Ishikawa (cell line): ENCODE data around the gene PRR12.

Experiments
- CEBPB ChIP-seq: IDR thresholded peaks from 2 replicates; pipeline ENCODE4 v1.6.1; 2012
- CREB1 ChIP-seq: IDR thresholded peaks from 2 replicates; pipeline ENCODE4 v1.6.1; 2012; ENCODE audit warnings: low read depth
- EGR1 ChIP-seq: IDR thresholded peaks from 2 replicates; pipeline ENCODE4 v1.6.1; 2012
- EP300 ChIP-seq: IDR thresholded peaks from 2 replicates; pipeline ENCODE4 v1.6.1; 2012; ENCODE audit warnings: borderline replicate concordance
- FOXM1 ChIP-seq: IDR thresholded peaks from 2 replicates; pipeline ENCODE4 v1.6.1; 2012; ENCODE audit warnings: low read depth, borderline replicate concordance
- MAX ChIP-seq: IDR thresholded peaks from 2 replicates; pipeline ENCODE4 v1.6.1; 2012
- NFIC ChIP-seq: IDR thresholded peaks from 2 replicates; pipeline ENCODE4 v1.6.1; 2012
- RAD21 ChIP-seq: IDR thresholded peaks from 2 replicates; pipeline ENCODE4 v1.6.1; 2012; ENCODE audit warnings: low read depth
- TAF1 ChIP-seq: IDR thresholded peaks from 2 replicates; pipeline ENCODE4 v1.6.1; 2012; ENCODE audit warnings: low read depth, mild to moderate bottlenecking
- TCF12 ChIP-seq: IDR thresholded peaks from 2 replicates; pipeline ENCODE4 v1.6.1; 2012; ENCODE audit warnings: low read depth
- TEAD4 ChIP-seq: IDR thresholded peaks from 2 replicates; pipeline ENCODE4 v1.6.1; 2012
- YY1 ChIP-seq: IDR thresholded peaks from 2 replicates; pipeline ENCODE4 v1.6.1; 2012; ENCODE audit warnings: low read depth
- ZBTB7A ChIP-seq: IDR thresholded peaks from 2 replicates; pipeline ENCODE4 v1.6.1; 2012; ENCODE audit warnings: low read depth
- TF ChIP-seq, protein P1 (sequence below): IDR thresholded peaks from 2 replicates; pipeline ENCODE4 v1.6.1; 2012; ENCODE audit warnings: low read depth, mild to moderate bottlenecking
- TF ChIP-seq, protein P2 (sequence below): IDR thresholded peaks from 2 replicates; pipeline ENCODE4 v1.6.1; 2012

Gene PRR12

DNA sequence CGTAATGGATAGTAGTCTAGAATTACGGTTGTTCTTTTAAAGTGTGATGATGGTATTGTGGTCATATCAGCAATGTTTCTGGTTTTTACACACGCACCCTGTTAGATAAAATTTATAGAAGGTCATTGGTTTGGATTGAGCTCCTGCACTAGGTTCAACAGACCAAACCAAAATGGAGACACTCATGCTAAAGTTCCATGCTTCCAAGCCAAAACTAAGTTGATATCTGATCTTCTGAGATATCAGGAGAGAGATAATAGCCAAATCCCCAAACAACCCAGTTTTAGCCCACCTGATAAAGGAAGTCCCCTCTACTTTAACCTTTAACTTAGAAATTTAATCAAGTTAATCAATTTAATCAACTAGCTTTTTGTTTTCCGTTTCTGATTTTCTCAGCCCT, 11.8 kb upstream of the PRR12 start:
- TF ChIP-seq YY1 (no peak), EP300 (no peak), NFIC (no peak), RAD21 (no peak), CREB1 (no peak), EGR1 (no peak), TEAD4 (no peak), CEBPB (no peak)

- TF ChIP-seq YY1 (no peak), ZBTB7A (no peak), MAX (no peak), TCF12 (no peak), TAF1 (no peak), CREB1 (no peak), EP300 (no peak), FOXM1 (no peak), TEAD4 (no peak), RAD21 (no peak), NFIC (no peak), EGR1 (no peak), CEBPB (no peak)
- TF ChIP-seq, protein P1, sequence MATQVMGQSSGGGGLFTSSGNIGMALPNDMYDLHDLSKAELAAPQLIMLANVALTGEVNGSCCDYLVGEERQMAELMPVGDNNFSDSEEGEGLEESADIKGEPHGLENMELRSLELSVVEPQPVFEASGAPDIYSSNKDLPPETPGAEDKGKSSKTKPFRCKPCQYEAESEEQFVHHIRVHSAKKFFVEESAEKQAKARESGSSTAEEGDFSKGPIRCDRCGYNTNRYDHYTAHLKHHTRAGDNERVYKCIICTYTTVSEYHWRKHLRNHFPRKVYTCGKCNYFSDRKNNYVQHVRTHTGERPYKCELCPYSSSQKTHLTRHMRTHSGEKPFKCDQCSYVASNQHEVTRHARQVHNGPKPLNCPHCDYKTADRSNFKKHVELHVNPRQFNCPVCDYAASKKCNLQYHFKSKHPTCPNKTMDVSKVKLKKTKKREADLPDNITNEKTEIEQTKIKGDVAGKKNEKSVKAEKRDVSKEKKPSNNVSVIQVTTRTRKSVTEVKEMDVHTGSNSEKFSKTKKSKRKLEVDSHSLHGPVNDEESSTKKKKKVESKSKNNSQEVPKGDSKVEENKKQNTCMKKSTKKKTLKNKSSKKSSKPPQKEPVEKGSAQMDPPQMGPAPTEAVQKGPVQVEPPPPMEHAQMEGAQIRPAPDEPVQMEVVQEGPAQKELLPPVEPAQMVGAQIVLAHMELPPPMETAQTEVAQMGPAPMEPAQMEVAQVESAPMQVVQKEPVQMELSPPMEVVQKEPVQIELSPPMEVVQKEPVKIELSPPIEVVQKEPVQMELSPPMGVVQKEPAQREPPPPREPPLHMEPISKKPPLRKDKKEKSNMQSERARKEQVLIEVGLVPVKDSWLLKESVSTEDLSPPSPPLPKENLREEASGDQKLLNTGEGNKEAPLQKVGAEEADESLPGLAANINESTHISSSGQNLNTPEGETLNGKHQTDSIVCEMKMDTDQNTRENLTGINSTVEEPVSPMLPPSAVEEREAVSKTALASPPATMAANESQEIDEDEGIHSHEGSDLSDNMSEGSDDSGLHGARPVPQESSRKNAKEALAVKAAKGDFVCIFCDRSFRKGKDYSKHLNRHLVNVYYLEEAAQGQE, result no peak
Measured at GRCh38 chr19:49579947-49580263, 11.1 kb upstream of the PRR12 start.

GRCh38 chr19:49580264-49581006, 10.5 kb upstream of the PRR12 start, which contains the start of gene NOSIP:
TSS of gene NOSIP (minus strand) at chr19:49580556. CDS start at chr19:49560691, 19,865 bp downstream.
- TF ChIP-seq TAF1 (peak; percentile 95), MAX (peak; percentile 81), RAD21 (0 out of 2 replicates have a peak, but pooled peaks have one; percentile 1), YY1 (peak; percentile 61), TCF12 (0 out of 2 replicates have a peak, but pooled peaks have one; percentile 51), NFIC (no peak), EGR1 (0 out of 2 replicates have a peak, but pooled peaks have one; percentile 48), CREB1 (no peak)
- TF ChIP-seq, protein P2, sequence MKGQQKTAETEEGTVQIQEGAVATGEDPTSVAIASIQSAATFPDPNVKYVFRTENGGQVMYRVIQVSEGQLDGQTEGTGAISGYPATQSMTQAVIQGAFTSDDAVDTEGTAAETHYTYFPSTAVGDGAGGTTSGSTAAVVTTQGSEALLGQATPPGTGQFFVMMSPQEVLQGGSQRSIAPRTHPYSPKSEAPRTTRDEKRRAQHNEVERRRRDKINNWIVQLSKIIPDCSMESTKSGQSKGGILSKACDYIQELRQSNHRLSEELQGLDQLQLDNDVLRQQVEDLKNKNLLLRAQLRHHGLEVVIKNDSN, result peak; percentile 54

- no peak for TF ChIP-seq EGR1
- TF ChIP-seq MAX, result no peak
- TF ChIP-seq TEAD4, result no peak
- TF ChIP-seq CREB1, result no peak
- no peak for TF ChIP-seq EP300
- no peak; the same call in 1 of the 2 replicates for TF ChIP-seq ZBTB7A
- TF ChIP-seq, protein P2, result no peak
- TF ChIP-seq NFIC, result no peak
- TF ChIP-seq CEBPB, result no peak
Measured at GRCh38 chr19:49581007-49581508, 9.9 kb upstream of the PRR12 start, which contains the start of gene PRRG2. TSS of gene PRRG2 (plus strand) at chr19:49581316. CDS start at chr19:49583220, 1,904 bp downstream.

DNA sequence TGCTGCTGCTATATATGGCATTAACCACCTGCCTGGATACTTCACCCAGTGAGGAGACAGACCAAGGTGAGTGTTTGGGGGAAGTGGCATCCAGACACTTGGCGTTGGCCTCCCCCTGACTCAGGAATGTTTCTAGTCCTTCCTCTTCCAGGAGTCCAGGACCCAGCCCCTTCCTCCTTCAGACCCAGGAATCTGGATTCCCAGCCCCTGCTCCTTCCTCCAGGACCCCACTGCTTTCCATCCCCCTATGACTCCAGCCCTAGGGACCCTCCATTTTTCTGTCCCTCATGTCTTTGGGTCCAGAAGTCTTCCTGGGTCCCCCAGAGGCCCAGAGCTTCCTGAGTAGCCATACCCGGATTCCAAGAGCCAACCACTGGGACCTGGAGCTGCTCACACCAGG, 7.7 kb upstream of the PRR12 start:
- TF ChIP-seq, protein P1, result no peak
- no peak for TF ChIP-seq FOXM1

DNA sequence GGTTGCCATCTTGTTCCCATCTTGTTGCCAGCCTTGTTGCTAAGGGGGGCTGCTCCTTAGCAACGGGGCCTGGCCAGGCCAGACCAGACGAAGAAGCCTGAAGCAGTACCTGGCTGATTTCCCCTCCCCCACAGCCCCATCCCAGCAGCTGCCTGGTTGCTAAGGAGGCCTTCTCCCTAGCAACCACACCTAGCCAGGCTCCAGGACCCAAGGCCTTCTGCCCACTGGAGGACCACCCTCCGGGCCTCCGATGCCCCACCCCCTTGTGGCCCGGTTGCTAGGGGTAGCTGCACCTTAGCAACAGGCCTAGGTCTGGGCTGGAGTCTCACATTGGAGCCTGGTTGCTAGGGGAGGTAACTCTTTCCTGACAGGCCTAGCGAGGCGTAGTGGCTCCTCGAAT, 6.0 kb upstream of the PRR12 start:
- TF ChIP-seq RAD21, result no peak
- TF ChIP-seq CREB1, result no peak
